Common myeloid progenitor, CD34-positive (primary cell): Measurements from ENCODE around the gene SOCS1.
A peak's percentile ranks its signal among the peaks of the same experiment; 100 is the strongest.

Source experiments
- CTCF ChIA-PET: fragments of 350-600 bp; sonication (Branson Sonifier 250); formaldehyde crosslinking; loops from one replicate; lab custom pipeline; 2021; ENCODE audit warnings: antibody characterized with exemption; lab: Charles Lee
- POLR2A ChIA-PET: fragments of 350-600 bp; sonication (Branson Sonifier 250); formaldehyde crosslinking; loops from one replicate; lab custom pipeline; 2021; ENCODE audit warnings: antibody characterized with exemption; lab: Charles Lee
- DNase-seq, 3 donors: peaks; one replicate each; pipeline versions ENCODE4 v3.0.0 to v3.0.0-alpha.2; 2013
- H3K27ac ChIP-seq, 2 experiments: 1 replicate in 1 of 2; 2 replicates in 1 of 2; pipeline ENCODE4 v1.7.0; 2013; ENCODE audit warnings: inconsistent platforms in 2 of 2, low read length in 2 of 2, mild to moderate bottlenecking in 2 of 2, low read depth in 1 of 2, moderate library complexity in 1 of 2; ENCODE audit not compliant: severe bottlenecking in 2 of 2, insufficient read depth in 1 of 2, poor library complexity in 1 of 2
- H3K27me3 ChIP-seq, 5 experiments: replicated peaks in 2 of 5; 1 replicate in 3 of 5; 2 replicates in 2 of 5; pipeline versions ENCODE4 v1.6.1 to v1.7.0; 2013; ENCODE audit warnings: low read length in 4 of 5, mild to moderate bottlenecking in 2 of 5, moderate library complexity in 2 of 5, inconsistent platforms in 1 of 5; ENCODE audit not compliant: insufficient read depth in 5 of 5, control insufficient read depth in 4 of 5
- H3K36me3 ChIP-seq, 4 experiments: 1 replicate in 2 of 4; 2 replicates in 2 of 4; pipeline versions ENCODE4 v1.6.1 to v1.7.0; 2013; ENCODE audit warnings: low read length in 3 of 4, control low read depth in 1 of 4, mild to moderate bottlenecking in 1 of 4; ENCODE audit not compliant: control insufficient read depth in 4 of 4, insufficient read depth in 4 of 4
- H3K4me1 ChIP-seq, 4 experiments: 1 replicate in 3 of 4; 2 replicates in 1 of 4; pipeline versions ENCODE4 v1.6.1 to v1.7.1; 2013; ENCODE audit warnings: low read length in 3 of 4, mild to moderate bottlenecking in 3 of 4, control low read depth in 1 of 4, inconsistent platforms in 1 of 4, moderate library complexity in 1 of 4; ENCODE audit not compliant: control insufficient read depth in 4 of 4, insufficient read depth in 4 of 4; ENCODE audit errors: control extremely low read depth in 1 of 4
- H3K4me3 ChIP-seq, 7 experiments: 1 replicate in 4 of 7; 2 replicates in 3 of 7; pipeline versions ENCODE4 v1.5.1 to v1.7.0; 2013; ENCODE audit warnings: mild to moderate bottlenecking in 7 of 7, low read length in 6 of 7, moderate library complexity in 6 of 7, inconsistent platforms in 2 of 7, low read depth in 2 of 7, control low read depth in 1 of 7; ENCODE audit not compliant: insufficient read depth in 4 of 7, control insufficient read depth in 1 of 7; ENCODE audit errors: extremely low read depth in 1 of 7
- H3K9me3 ChIP-seq, 5 experiments: 1 replicate in 4 of 5; 2 replicates in 1 of 5; pipeline versions ENCODE4 v1.6.1 to v1.7.1; 2013; ENCODE audit warnings: low read length in 4 of 5, mild to moderate bottlenecking in 2 of 5, inconsistent platforms in 1 of 5, low read depth in 1 of 5, moderate library complexity in 1 of 5; ENCODE audit not compliant: control insufficient read depth in 4 of 5, insufficient read depth in 2 of 5; ENCODE audit errors: control extremely low read depth in 1 of 5
- WGBS: methylation state at CpG from one replicate; pipeline ENCODE4 v1.1.5; 2013; ENCODE audit not compliant: insufficient coverage; 5-methylcytosine and 5-hydroxymethylcytosine counted together

SOCS1 gene

GRCh38 chr16:11256661-11257130, 692 bp upstream of the SOCS1 start:
- no peak for DNase-seq
- Histone ChIP-seq H3K4me1 (peaks cover 5 to 59% (median 53%) of the 10 kb centered on the region in 4 experiments), H3K27me3 (no peaks in the 10 kb centered on the region), H3K9me3 (no peaks in the 10 kb centered on the region), H3K27ac (peak overlapping the region; percentile 68 to 82), H3K36me3 (peaks cover 0 to 22% (median 0%) of the 10 kb centered on the region in 4 experiments), H3K4me3 (peak overlapping the region; percentile 68 to 92 (median 85))
- 0% methylated on average over 24 of the region's 32 CpGs for WGBS
- ChIA-PET POLR2A (interaction anchor here (0.7 to 2.7 kb wide), 14 partner anchors 16 to 292 kb away, joined by 3 to 14 read pairs (median 4); no protein-coding TSS in a partner anchor), CTCF (interaction anchor here (0.6 to 8.1 kb wide), 19 partner anchors 9 to 306 kb away, joined by 3 to 80 read pairs (median 5); partner anchors contain the start of genes PRM2 and TNP2)

- Histone ChIP-seq H3K4me1 (peaks cover 5 to 62% (median 53%) of the 10 kb centered on the region in 4 experiments), H3K27me3 (no peaks in the 10 kb centered on the region), H3K36me3 (peaks cover 0 to 22% (median 0%) of the 10 kb centered on the region in 4 experiments), H3K9me3 (no peaks in the 10 kb centered on the region), H3K27ac (peak overlapping the region in 1 of 2 experiments; percentile 75), H3K4me3 (peak overlapping the region; percentile 43 to 92 (median 84))
- peak; percentile 54 to 88 (median 78) for DNase-seq
- ChIA-PET CTCF (interaction anchor here (0.7 to 8.1 kb wide), 20 partner anchors 9 to 300 kb away, joined by 3 to 80 read pairs (median 6); partner anchors contain the start of gene TNP2), POLR2A (interaction anchor here (0.6 to 2.7 kb wide), 13 partner anchors 14 to 291 kb away, joined by 3 to 14 read pairs (median 4); no protein-coding TSS in a partner anchor)
- WGBS, result 2% methylated on average over 75 of the region's 105 CpGs
Measured at GRCh38 chr16:11254913-11255736, 879 bp downstream of the SOCS1 start.

GRCh38 chr16:11253995-11254912, 1.8 kb downstream of the SOCS1 start:
- no peak for DNase-seq
- peaks cover 4 to 61% (median 50%) of the 10 kb centered on the region in 4 experiments for H3K4me1 ChIP-seq
- peak overlapping the region in 3 of 7 experiments; percentile 79 to 92 (median 91) for H3K4me3 ChIP-seq
- no peaks in the 10 kb centered on the region for H3K9me3 ChIP-seq
- POLR2A ChIA-PET, result interaction anchor here (0.6 to 2.1 kb wide), 4 partner anchors 21 to 95 kb away, joined by 4 to 11 read pairs (median 7); no protein-coding TSS in a partner anchor
- H3K36me3 ChIP-seq, result peaks cover 0 to 22% (median 0%) of the 10 kb centered on the region in 4 experiments
- no peaks in the 10 kb centered on the region for H3K27me3 ChIP-seq
- CTCF ChIA-PET, result interaction anchor here (0.7 to 8.1 kb wide), 12 partner anchors 8 to 288 kb away, joined by 3 to 80 read pairs (median 4); no protein-coding TSS in a partner anchor
- WGBS, result 67% methylated on average over 22 of the region's 29 CpGs
- H3K27ac ChIP-seq, result peak overlapping the region in 1 of 2 experiments; percentile 75

- Histone ChIP-seq H3K36me3 (peaks cover 0 to 22% (median 0%) of the 10 kb centered on the region in 4 experiments), H3K4me3 (peak overlapping the region in 1 of 7 experiments; percentile 79), H3K27ac (peak overlapping the region in 1 of 2 experiments; percentile 75), H3K4me1 (peaks cover 0 to 52% (median 41%) of the 10 kb centered on the region in 4 experiments), H3K9me3 (no peaks in the 10 kb centered on the region), H3K27me3 (no peaks in the 10 kb centered on the region)
- DNase-seq, result peak in 2 of 3 donors; percentile 69 to 74
- ChIA-PET CTCF (interaction anchor here (0.7 to 8.1 kb wide), 6 partner anchors 15 to 287 kb away, joined by 3 to 80 read pairs (median 4); no protein-coding TSS in a partner anchor), POLR2A (interaction anchor here (0.6 kb wide), 1 partner anchor 58 kb away, joined by 6 read pairs; no protein-coding TSS in a partner anchor)
- WGBS, result 100% methylated on average over 1 of the region's 5 CpGs
Measured at GRCh38 chr16:11253009-11253994, 2.7 kb downstream of the SOCS1 start.

- peak overlapping the region in 1 of 7 experiments; percentile 17 for H3K4me3 ChIP-seq
- H3K9me3 ChIP-seq, result no peaks in the 10 kb centered on the region
- H3K27me3 ChIP-seq, result no peaks in the 10 kb centered on the region
- CTCF ChIA-PET, result interaction anchor here (0.9 to 8.1 kb wide), 5 partner anchors 12 to 286 kb away, joined by 3 to 80 read pairs (median 4); no protein-coding TSS in a partner anchor
- no peak overlapping the region for H3K27ac ChIP-seq
- WGBS, result 96% methylated on average over 8 of the region's 8 CpGs
- H3K4me1 ChIP-seq, result peaks cover 0 to 52% (median 34%) of the 10 kb centered on the region in 4 experiments
- DNase-seq, result no peak
- POLR2A ChIA-PET, result interaction anchor here (1.2 kb wide), 1 partner anchor 302 kb away, joined by 3 read pairs; no protein-coding TSS in a partner anchor
- peaks cover 0 to 22% (median 0%) of the 10 kb centered on the region in 4 experiments for H3K36me3 ChIP-seq
Measured at GRCh38 chr16:11252482-11252931, 3.5 kb downstream of the SOCS1 start.
